Transverse colon (tissue), 3 donors: Measurements from ENCODE around the gene UMAD1.

Experiments
- CTCF ChIP-seq, 5 experiments: fragments of 200-600 bp in 3 of 5; fragments of 450-650 bp in 2 of 5; sonication (generic) in 3 of 5; IDR thresholded peaks; 1 replicate in 2 of 5; 2 replicates in 3 of 5; pipeline ENCODE4 v1.5.1; 2016 to 2017; ENCODE audit warnings: antibody characterized with exemption in 5 of 5, inconsistent platforms in 3 of 5, mild to moderate bottlenecking in 2 of 5, moderate library complexity in 1 of 5
- POLR2A ChIP-seq: fragments of 450-650 bp; IDR thresholded peaks from one replicate; pipeline ENCODE4 v1.6.1; 2016; ENCODE audit warnings: antibody characterized with exemption, mild to moderate bottlenecking, moderate library complexity

GRCh38 chr7:7851381-7851780, 210.8 kb downstream of the UMAD1 start:
- TF ChIP-seq POLR2A = no peak
- no peak for TF ChIP-seq CTCF (IDR thresholded peaks at IDR 0.05)
